HUDEP-2 (cell line): Measurements from ENCODE around the gene KRT34.
"Not testable (repeated sequence)": the region's sequence is repeated elsewhere in the genome, so short reads cannot be mapped to it uniquely, and the experiment has no call there.

Source experiments
- DNase-seq, 76 experiments: peaks; one replicate each; lab custom pipeline; 2025; ENCODE audit not compliant: unreplicated experiment in 76 of 76; lab: John Stamatoyannopoulos, UW

KRT34 gene

DNA sequence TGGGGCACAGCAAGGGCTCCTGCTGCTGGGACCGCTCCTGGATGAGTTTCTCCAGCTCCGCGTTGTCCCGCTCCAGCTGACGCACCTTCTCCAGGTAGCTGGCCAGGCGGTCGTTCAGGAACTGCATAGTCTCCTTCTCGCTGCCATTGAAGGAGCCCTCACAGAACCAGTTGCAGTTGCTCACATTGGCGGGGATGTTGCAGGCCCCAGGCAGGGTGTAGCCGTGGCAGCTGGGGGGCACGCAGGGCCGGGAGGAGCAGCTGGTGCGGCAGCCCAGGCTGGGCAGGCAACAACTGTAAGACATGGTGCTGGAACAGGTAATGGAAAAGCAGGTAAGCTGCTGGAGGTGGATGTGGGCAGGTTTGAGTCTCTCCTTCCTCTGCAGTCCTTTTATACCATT lies at the start of gene KRT34:
TSS of gene KRT34 (minus strand) at position 364 of the 400 bp plus-strand sequence. CDS start at position 304, 60 bp downstream.
- not testable (repeated sequence) for DNase-seq

- not testable (repeated sequence) for DNase-seq
Observed at GRCh38 chr17:41430376-41430775, 48.3 kb upstream of the KRT34 start.

DNA sequence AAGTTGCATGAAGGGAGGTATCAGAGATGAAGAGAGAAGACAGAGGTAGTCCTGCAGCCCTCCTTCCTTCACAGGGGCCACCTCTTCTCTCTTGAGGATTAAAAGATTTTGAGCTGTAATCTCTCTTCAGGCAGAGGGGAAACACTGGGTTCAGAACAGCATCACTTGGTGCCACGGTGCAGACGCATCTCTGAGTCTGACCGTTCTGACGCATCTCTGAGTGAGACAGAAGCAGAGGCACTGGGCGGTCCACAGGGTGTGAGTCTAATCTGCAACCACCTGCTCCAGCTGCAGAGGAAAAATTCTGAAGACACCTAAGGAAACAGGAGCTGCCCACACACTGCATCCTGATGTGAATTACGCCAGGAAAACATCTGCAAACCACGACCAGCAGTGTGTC lies 47.6 kb upstream of the KRT34 start:
- DNase-seq: no peak

DNA sequence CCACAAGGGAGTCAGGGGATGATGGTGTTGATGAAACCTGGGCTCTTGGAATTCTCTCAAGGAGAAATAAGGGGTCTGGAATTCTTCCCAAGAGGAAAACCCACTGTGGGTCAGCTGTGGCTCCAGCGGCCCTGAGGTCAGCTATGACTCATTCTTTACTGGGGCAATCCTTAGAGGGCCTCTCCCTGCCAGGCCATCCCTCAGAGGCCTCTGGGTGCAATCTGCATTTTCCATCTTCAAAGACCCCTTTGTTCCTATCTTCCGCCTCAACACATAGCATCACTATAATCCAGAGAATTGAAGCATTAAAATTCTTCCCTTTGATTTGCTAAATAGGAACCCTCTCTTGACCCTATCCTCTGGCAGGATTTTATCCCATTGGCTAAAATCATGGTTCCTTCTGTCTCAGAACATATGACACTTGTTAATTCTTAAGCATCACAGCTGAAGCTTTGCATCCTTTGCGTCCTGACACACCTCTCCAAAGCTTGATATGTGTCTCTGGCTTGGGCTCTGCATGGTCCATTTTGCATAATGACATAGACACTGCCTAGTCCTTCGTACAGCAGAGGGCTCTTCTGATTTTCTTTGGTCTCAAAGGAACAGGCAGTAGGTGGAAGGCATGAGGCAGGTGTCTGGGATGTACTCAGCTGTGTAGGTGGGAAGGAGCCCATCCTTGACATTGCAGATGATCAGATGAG lies 46.6 kb upstream of the KRT34 start:
- no peak for DNase-seq

- no peak for DNase-seq
Observed at GRCh38 chr17:41424111-41424635, 42.1 kb upstream of the KRT34 start, which contains the start of gene KRT37. KRT37 (minus strand) TSS chr17:41424585; CDS start chr17:41424523, 62 bp downstream.

DNA sequence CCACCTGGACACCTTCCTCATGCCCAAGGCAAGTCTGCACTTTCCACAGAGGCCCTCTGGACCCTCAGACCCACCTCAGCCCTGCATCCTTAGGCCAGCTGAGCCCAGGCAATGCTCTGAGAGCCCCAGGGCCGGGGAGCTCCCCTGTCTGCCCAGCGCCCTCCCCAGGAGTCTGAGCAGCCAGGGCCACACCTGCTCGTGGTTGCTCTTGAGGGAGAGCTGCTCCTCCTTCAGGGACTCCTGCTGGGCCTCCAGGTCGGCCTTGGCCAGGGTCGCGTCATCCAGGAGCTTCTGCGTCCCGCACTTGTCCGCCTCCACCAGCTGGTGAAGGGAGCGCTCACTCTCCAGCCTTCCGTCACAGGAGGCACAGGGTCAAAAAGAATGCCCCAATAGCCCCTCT lies 40.5 kb upstream of the KRT34 start:
- DNase-seq: not testable (repeated sequence)

- no peak for DNase-seq
Observed at GRCh38 chr17:41421617-41422016, 39.5 kb upstream of the KRT34 start.

DNA sequence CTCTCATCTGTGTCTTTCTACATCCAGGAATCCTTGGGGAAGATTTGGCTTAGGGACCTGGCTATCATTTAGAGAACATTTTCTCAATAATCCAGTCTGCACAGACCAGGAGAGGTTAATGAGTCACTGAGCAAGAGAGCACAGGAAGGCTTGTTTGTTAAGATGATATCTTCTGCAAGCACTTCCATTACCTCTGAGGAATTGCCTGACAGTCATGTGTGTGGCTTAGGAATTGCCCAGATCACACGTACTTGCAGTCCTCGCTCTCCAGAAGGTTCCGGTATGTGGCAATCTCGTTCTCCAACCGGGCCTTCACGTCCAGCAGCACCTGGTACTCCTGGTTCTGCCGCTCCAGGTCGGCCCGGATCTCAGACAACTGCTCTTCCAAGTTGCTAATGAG lies 39.0 kb upstream of the KRT34 start:
- no peak for DNase-seq

DNA sequence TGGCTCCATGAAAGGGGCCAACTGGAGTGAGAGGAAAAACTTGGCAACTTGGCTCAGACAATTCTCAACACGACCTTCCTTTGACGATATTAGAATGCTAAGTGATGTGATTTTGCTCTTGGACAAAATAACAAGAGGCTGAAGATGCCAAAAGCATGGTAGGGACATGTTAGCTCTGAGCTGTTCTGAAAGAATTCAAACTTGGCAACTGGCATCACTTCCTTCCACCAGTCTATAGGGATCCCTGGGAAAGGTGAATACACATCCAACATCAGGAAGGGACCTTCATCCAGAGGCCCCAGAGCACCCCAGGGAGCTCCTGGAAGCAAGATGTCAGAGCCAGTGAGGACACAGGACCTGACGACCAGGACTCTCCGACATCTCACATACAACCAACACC lies 38.0 kb upstream of the KRT34 start:
- DNase-seq: no peak

DNA sequence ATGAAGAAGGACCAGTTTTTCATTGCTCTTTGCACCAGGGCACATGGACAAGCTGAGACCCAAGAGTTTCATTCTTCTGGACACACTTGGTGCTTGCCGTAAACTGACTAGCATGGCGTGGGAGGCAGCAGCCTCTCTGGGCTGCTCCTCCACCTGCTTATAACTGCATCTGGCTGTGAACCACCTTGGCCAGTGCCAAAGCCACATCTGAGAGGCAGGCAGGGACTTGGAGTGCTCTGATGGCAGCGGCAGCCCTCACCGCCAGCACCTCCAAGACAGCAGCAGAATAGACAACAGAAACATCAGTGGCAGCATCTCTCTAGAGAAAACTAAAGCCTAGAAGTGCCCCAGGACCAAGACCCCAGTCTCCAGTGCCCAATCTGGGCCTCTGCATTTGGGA lies 37.6 kb upstream of the KRT34 start:
- DNase-seq: no peak

DNA sequence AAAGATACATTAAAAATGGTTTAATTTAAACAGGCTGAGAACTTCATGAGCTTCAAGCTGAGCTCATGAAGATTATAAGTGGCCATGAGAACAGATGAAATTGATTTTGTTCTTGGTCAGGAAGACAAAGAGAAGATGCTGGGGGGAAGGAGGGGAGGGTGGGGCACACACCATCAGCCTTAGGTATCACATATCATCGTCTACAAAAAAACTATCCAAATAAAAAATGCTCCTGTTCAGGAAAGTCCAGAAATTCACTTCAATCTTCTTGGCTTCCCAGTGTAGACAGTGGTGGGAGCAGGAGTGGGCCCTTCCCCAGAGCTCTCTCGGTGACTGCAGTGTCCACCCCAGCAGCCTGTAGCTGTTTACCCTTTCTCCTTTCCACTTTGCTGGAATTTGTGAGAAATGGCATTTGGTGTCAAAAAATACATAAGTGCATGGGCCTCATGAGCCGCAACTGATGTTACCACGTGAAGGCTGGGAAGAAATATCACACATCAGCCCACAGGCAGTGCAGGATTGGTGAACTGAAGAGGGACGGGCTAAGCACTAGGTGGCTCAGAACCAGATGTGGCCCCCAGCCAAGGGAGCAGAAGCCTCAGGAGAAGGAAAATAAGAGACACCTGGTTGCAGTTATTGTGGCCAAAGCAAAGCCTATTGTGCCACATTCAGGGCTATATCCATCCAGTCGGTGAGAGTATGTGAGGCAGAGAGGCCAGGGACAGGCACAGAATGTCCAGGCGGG lies 36.2 kb upstream of the KRT34 start:
- DNase-seq: no peak

DNA sequence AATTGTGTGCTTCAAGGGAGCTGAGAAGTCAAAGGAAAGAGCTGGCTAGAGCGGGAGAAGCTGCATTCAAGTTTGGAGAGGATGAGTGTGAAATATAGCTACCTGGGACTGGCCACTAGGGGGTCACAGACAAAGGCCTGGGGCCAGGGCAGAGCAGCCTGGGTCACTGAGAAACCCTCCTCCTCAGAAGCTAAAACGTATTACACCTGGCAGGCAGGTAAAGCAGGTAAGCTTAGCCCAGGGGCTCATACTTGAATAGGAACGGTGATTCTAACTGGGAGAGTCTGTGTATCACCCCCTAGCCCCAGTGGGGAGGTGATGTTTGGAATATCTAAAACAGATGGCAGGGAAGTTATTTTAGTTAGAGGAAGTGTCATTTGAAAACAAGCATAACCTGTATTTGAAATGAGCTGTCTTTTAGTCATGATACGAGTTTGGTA lies 35.5 kb upstream of the KRT34 start:
- DNase-seq: peak in 3 of 76 experiments; percentile 2 to 20 (median 8)

- no peak for DNase-seq
Observed at GRCh38 chr17:41417127-41417526, 35.0 kb upstream of the KRT34 start.

DNA sequence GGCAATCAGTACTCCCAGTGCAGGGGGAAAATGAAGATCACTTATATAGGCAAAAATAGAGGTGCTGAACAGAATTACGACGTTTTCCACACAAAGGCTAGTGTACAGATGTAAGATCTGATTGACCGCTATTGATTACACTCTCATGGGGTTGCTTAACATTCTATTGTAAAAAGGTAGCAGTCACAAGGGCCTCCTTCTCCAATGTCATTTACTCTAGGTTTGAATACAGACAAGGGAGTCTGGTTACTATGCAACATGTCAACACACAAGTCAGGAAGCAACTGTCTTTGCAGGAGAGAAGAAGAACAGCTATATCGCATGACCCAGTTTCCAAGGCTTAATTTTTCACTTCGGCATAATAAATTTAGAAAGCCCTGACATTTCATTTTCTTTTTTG lies 34.4 kb upstream of the KRT34 start:
- DNase-seq: no peak

DNA sequence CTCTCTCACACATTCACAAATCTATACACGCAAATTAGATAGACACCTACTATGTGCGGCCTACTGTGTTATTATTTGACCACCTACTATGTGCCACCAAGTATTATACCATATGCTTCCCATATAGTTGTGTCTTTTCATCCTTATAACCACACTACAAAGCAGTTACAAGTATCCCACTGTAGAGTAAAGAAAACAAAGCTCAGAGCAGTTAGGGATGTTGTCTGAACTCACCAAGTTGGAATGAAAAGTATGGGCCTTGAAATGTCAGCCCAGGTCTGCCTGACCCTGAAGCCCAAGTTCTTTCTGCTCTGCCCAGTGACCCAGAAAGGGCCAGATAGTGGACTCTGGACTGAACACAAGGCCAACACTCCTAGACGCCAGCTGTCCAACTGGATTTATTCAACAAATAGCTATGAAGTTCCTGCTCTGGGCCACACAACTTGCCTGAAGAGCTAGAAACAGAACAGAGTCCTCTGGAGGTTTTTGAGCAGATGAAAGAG lies 33.8 kb upstream of the KRT34 start:
- no peak for DNase-seq

DNA sequence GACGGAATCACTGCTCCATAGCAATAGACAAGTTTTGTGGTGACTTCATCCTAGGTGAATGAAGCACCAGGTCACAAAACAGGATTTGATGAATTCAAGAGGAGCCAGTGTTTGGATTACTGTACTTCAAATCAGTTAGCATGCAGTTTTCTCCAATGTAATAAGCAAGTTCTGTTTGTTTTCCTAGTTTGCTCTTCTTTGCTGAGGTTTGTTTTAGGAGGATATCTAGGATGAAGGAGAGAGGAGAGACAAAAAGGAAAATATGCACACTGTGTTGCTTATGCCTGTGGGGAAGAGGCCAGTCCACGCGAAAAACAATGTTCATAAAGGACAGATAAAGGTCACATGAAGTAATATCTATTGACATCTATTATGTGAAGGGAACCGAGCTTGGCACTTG lies 33.3 kb upstream of the KRT34 start:
- DNase-seq: no peak

- DNase-seq: no peak
Observed at GRCh38 chr17:41413982-41414381, 31.9 kb upstream of the KRT34 start.

GRCh38 chr17:41413353-41413957 lies 31.3 kb upstream of the KRT34 start:
- no peak for DNase-seq

GRCh38 chr17:41411072-41411840 lies 29.1 kb upstream of the KRT34 start:
- DNase-seq: no peak

GRCh38 chr17:41407226-41407625 lies 25.1 kb upstream of the KRT34 start:
- DNase-seq: no peak
